Hepatocyte (in vitro differentiated cells): ENCODE results near the gene HLF. TPM values are rescaled to one million over a fixed set of nuclear protein-coding genes. Genes with fewer than 3 reads are reported as not detected.

Experiments
- DNase-seq: peaks from one replicate; pipeline ENCODE4 v3.0.0-alpha.2; 2016; ENCODE audit warnings: low spot score
- H2AFZ ChIP-seq: fragments of 200-600 bp; sonication (generic); 2 replicates; pipeline ENCODE4 v1.6.0; 2016; ENCODE audit warnings: antibody characterized with exemption, mild to moderate bottlenecking
- H3K27ac ChIP-seq: fragments of 200-600 bp; sonication (generic); 2 replicates; pipeline ENCODE4 v1.5.1; 2016; ENCODE audit warnings: mild to moderate bottlenecking
- H3K27me3 ChIP-seq: fragments of 200-600 bp; sonication (generic); 2 replicates; pipeline ENCODE4 v1.6.1; 2016
- H3K36me3 ChIP-seq: fragments of 200-600 bp; sonication (generic); replicated peaks from 2 replicates; pipeline ENCODE4 v1.5.1; 2016; ENCODE audit warnings: low read depth; ENCODE audit not compliant: insufficient read depth
- H3K4me1 ChIP-seq: fragments of 200-600 bp; sonication (generic); 2 replicates; pipeline ENCODE4 v1.5.1; 2016; ENCODE audit warnings: mild to moderate bottlenecking, moderate library complexity; ENCODE audit not compliant: insufficient read depth
- H3K4me2 ChIP-seq: fragments of 200-600 bp; sonication (generic); 2 replicates; pipeline ENCODE4 v1.6.0; 2016
- H3K4me3 ChIP-seq: fragments of 200-600 bp; sonication (generic); 2 replicates; pipeline ENCODE4 v1.5.1; 2016; ENCODE audit warnings: mild to moderate bottlenecking
- H3K79me2 ChIP-seq: fragments of 200-600 bp; sonication (generic); 2 replicates; pipeline ENCODE4 v1.6.0; 2017; ENCODE audit warnings: mild to moderate bottlenecking
- H3K9me2 ChIP-seq: fragments of 200-600 bp; sonication (generic); replicated peaks from 2 replicates; pipeline ENCODE4 v1.6.0; 2017; ENCODE audit warnings: mild to moderate bottlenecking; ENCODE audit not compliant: insufficient read depth
- H3K9me3 ChIP-seq: fragments of 200-600 bp; sonication (generic); 2 replicates; pipeline ENCODE4 v1.5.1; 2016; ENCODE audit warnings: low read depth, mild to moderate bottlenecking
- H4K20me1 ChIP-seq: fragments of 200-600 bp; sonication (generic); 2 replicates; pipeline ENCODE4 v1.6.0; 2016; ENCODE audit warnings: mild to moderate bottlenecking; ENCODE audit not compliant: insufficient read depth, poor library complexity, severe bottlenecking
- EZH2 ChIP-seq: fragments of 200-600 bp; sonication (generic); IDR thresholded peaks from 2 replicates; pipeline ENCODE4 v1.6.1; 2016; ENCODE audit warnings: antibody characterized with exemption, mild to moderate bottlenecking, borderline replicate concordance
- EZH2phosphoT487 ChIP-seq: fragments of 200-600 bp; sonication (generic); IDR thresholded peaks from one replicate; pipeline ENCODE4 v1.6.1; 2018; ENCODE audit warnings: antibody characterized with exemption, mild to moderate bottlenecking, low read depth, moderate library complexity; ENCODE audit not compliant: unreplicated experiment, severe bottlenecking
- WGBS: methylation state at CpG from one replicate; pipeline ENCODE4 v1.1.6; 2016; ENCODE audit warnings: low lambda C conversion rate; ENCODE audit errors: missing lambda C conversion rate; 5-methylcytosine and 5-hydroxymethylcytosine counted together
- polyA plus RNA-seq: library from polyadenylated mRNA; unstranded; fragments of >200 nt; fragmentation: Nextera tagmentation; extraction: Ambion mirVana; gene quantifications from 2 replicates; pipeline ENCODE4 v1.2.1, GENCODE V29; 2016
- total RNA-seq: library from RNA; depleted of rRNA; stranded (reverse); fragments of >200 nt; gene quantifications from 2 replicates; pipeline ENCODE4 v1.2.3, GENCODE V29; 2014
- TF ChIP-seq, protein P1 (sequence below): fragments of 200-600 bp; sonication (generic); IDR thresholded peaks from 2 replicates; pipeline ENCODE4 v1.5.1; 2016; ENCODE audit warnings: antibody characterized with exemption, mild to moderate bottlenecking; ENCODE audit not compliant: poor library complexity

HLF gene
- total and polyA plus RNA-seq, 2 experiments from 2014 or later = 0.48 to 0.60 TPM

DNA sequence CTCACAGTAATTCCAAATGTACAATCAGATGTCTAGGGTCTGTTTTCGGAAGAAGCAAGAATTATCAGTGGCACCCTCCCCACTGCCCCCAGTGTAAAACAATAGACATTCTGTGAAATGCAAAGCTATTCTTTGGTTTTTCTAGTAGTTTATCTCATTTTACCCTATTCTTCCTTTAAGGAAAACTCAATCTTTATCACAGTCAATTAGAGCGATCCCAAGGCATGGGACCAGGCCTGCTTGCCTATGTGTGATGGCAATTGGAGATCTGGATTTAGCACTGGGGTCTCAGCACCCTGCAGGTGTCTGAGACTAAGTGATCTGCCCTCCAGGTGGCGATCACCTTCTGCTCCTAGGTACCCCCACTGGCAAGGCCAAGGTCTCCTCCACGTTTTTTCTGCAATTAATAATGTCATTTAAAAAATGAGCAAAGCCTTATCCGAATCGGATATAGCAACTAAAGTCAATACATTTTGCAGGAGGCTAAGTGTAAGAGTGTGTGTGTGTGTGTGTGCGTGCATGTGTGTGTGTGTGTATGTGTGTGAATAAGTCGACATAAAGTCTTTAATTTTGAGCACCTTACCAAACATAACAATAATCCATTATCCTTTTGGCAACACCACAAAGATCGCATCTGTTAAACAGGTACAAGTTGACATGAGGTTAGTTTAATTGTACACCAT is 59.7 kb downstream of the HLF start:
- Histone ChIP-seq H3K9me3 (no peaks in the 10 kb centered on the region), H3K27ac (no peak overlapping the region), H2AFZ (no peak overlapping the region), H3K27me3 (no peaks in the 10 kb centered on the region), H4K20me1 (no peaks in the 10 kb centered on the region), H3K36me3 (no peaks in the 10 kb centered on the region), H3K4me2 (no peak overlapping the region), H3K79me2 (no peaks in the 10 kb centered on the region), H3K9me2 (no peaks in the 10 kb centered on the region), H3K4me3 (no peak overlapping the region), H3K4me1 (peaks cover 6% of the 10 kb centered on the region)
- TF ChIP-seq EZH2phosphoT487 = no peak
- no peak for TF ChIP-seq EZH2
- TF ChIP-seq, protein P1, sequence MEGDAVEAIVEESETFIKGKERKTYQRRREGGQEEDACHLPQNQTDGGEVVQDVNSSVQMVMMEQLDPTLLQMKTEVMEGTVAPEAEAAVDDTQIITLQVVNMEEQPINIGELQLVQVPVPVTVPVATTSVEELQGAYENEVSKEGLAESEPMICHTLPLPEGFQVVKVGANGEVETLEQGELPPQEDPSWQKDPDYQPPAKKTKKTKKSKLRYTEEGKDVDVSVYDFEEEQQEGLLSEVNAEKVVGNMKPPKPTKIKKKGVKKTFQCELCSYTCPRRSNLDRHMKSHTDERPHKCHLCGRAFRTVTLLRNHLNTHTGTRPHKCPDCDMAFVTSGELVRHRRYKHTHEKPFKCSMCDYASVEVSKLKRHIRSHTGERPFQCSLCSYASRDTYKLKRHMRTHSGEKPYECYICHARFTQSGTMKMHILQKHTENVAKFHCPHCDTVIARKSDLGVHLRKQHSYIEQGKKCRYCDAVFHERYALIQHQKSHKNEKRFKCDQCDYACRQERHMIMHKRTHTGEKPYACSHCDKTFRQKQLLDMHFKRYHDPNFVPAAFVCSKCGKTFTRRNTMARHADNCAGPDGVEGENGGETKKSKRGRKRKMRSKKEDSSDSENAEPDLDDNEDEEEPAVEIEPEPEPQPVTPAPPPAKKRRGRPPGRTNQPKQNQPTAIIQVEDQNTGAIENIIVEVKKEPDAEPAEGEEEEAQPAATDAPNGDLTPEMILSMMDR = no peak
- DNase-seq = no peak
- 91% methylated on average over 9 of the region's 9 CpGs for WGBS

DNA sequence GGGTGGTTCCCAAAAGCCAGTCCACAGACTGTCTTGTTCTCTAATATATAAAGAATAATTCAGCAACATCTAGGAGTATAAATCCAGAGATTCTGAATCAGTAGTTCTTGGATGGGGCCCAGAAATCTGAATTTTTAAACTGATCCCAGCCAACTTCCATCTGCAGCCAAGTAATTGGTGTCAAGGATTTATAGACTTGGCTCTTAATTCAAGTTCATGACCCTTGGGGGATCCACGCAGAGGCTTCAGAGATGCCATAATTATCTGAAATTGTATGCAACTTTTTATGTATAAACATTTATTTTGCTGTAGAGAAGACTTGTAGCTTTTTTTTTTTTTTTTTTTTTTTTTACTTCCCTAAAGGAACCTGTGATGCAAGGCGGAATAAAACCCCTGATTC is 60.6 kb downstream of the HLF start:
- no peak overlapping the region for H3K4me2 ChIP-seq
- no peaks in the 10 kb centered on the region for H3K79me2 ChIP-seq
- H3K4me1 ChIP-seq = peaks cover 6% of the 10 kb centered on the region
- H3K27ac ChIP-seq = no peak overlapping the region
- WGBS = 79% methylated on average over 2 of the region's 2 CpGs
- no peak overlapping the region for H2AFZ ChIP-seq
- no peaks in the 10 kb centered on the region for H4K20me1 ChIP-seq
- H3K36me3 ChIP-seq = no peaks in the 10 kb centered on the region
- TF ChIP-seq, protein P1 = no peak
- TF ChIP-seq EZH2phosphoT487 = no peak
- no peak for TF ChIP-seq EZH2
- H3K9me3 ChIP-seq = no peaks in the 10 kb centered on the region
- no peaks in the 10 kb centered on the region for H3K9me2 ChIP-seq
- H3K4me3 ChIP-seq = no peak overlapping the region
- no peaks in the 10 kb centered on the region for H3K27me3 ChIP-seq
- no peak for DNase-seq

DNA sequence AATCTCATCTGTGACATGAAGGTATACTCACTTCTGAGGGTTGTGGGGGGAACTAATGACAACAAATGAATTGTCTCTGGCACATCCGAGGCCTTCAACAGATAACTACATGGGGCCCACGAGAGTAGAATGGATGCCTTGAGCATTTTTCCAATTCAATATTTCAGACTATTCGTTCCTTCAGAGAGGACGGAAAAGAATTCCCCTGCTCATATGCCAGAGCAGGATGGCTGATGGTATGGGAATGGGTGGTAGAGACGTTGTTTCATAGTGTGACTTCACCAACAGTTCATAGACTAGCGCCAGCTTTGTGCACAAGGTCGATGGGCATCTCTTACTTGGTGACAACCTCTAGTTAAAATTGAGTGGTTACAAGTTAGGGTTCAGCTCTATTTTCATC is 61.3 kb downstream of the HLF start:
- no peak overlapping the region for H3K4me3 ChIP-seq
- WGBS = 94% methylated on average over 7 of the region's 7 CpGs
- H3K27me3 ChIP-seq = no peaks in the 10 kb centered on the region
- no peak overlapping the region for H3K4me2 ChIP-seq
- no peaks in the 10 kb centered on the region for H3K9me3 ChIP-seq
- peaks cover 6% of the 10 kb centered on the region for H3K4me1 ChIP-seq
- no peak for TF ChIP-seq EZH2
- no peak for TF ChIP-seq EZH2phosphoT487
- TF ChIP-seq, protein P1 = no peak
- no peak for DNase-seq
- no peak overlapping the region for H3K27ac ChIP-seq
- H3K9me2 ChIP-seq = no peaks in the 10 kb centered on the region
- no peaks in the 10 kb centered on the region for H3K36me3 ChIP-seq
- H4K20me1 ChIP-seq = no peaks in the 10 kb centered on the region
- no peak overlapping the region for H2AFZ ChIP-seq
- H3K79me2 ChIP-seq = no peaks in the 10 kb centered on the region
